ENCODE results near the gene METTL6. TPM values are rescaled to one million over a fixed set of nuclear protein-coding genes. Genes with fewer than 3 reads are reported as not detected.
A peak's percentile ranks its signal among the peaks of the same experiment; 100 is the strongest.

The METTL6 gene
- total RNA-seq, 1 experiment from 2014 or later = 26.7 TPM

- Mint-ChIP-seq H3K9me3 (ENCODE audit: unreplicated experiment) (no peaks in the 10 kb centered on the region), H3K4me3 (ENCODE audit: unreplicated experiment) (no peak overlapping the region), H3K27me3 (ENCODE audit: insufficient read depth, unreplicated experiment) (no peaks in the 10 kb centered on the region), H3K27ac (ENCODE audit: low read depth, unreplicated experiment) (no peak overlapping the region), H3K4me1 (ENCODE audit: insufficient read depth, unreplicated experiment) (peaks cover 25% of the 10 kb centered on the region), H3K36me3 (ENCODE audit: insufficient read depth, unreplicated experiment) (no peaks in the 10 kb centered on the region)
- intact Hi-C loops (cut with micrococcal nuclease) = no loop called here
- DNase-seq (ENCODE audit: unreplicated experiment) = peak; percentile 31
- BruUV-seq (replicated peaks) = no TSS peak
- POLR2A ChIA-PET = interaction anchor here (1.3 kb wide), 2 partner anchors 17 to 91 kb away, joined by 3 read pairs; no protein-coding TSS in a partner anchor
- CTCF ChIA-PET = interaction anchor here (0.8 to 1.1 kb wide), 2 partner anchors 17 to 28 kb away, joined by 4 to 6 read pairs; no protein-coding TSS in a partner anchor
- TF ChIP-seq, protein P1, sequence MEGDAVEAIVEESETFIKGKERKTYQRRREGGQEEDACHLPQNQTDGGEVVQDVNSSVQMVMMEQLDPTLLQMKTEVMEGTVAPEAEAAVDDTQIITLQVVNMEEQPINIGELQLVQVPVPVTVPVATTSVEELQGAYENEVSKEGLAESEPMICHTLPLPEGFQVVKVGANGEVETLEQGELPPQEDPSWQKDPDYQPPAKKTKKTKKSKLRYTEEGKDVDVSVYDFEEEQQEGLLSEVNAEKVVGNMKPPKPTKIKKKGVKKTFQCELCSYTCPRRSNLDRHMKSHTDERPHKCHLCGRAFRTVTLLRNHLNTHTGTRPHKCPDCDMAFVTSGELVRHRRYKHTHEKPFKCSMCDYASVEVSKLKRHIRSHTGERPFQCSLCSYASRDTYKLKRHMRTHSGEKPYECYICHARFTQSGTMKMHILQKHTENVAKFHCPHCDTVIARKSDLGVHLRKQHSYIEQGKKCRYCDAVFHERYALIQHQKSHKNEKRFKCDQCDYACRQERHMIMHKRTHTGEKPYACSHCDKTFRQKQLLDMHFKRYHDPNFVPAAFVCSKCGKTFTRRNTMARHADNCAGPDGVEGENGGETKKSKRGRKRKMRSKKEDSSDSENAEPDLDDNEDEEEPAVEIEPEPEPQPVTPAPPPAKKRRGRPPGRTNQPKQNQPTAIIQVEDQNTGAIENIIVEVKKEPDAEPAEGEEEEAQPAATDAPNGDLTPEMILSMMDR (IDR thresholded peaks at IDR 0.05; ENCODE audit: unreplicated experiment) = no peak
Observed at GRCh38 chr3:15360788-15361493, 66.4 kb downstream of the METTL6 start.

Other genes with a start within 250 kb of the METTL6 start
- 48.4 and 55.2 TPM in 2 replicates for gene CAPN7, start 221.3 kb downstream of the METTL6 start, total RNA-seq (2022)
- gene SH3BP5, start 95.0 kb downstream of the METTL6 start, total RNA-seq (2022) = 8.4 and 8.8 TPM in 2 replicates
- gene EAF1, start 54 bp upstream of the METTL6 start, total RNA-seq (2022) = 28.3 and 29.8 TPM in 2 replicates
- gene COLQ, start 94.2 kb upstream of the METTL6 start, total RNA-seq (2022) = 0.44 and 1.4 TPM in 2 replicates
- 19.6 and 21.0 TPM in 2 replicates for gene HACL1, start 174.0 kb upstream of the METTL6 start, total RNA-seq (2022)
- gene BTD, start 174.2 kb upstream of the METTL6 start, total RNA-seq (2022) = 5.9 and 7.2 TPM in 2 replicates

All from MCF 10A (cell line).